HG02885 (cell line): ENCODE results near the gene EFNA3.
"Not testable (repeated sequence)": the region's sequence is repeated elsewhere in the genome, so short reads cannot be mapped to it uniquely, and the experiment has no call there.

ENCODE experiments used
- ATAC-seq: cut with Tn5 transposase; IDR thresholded peaks from one replicate; pipeline ENCODE4 v1.9.1; 2021; ENCODE audit warnings: mild to moderate bottlenecking; ENCODE audit not compliant: unreplicated experiment, poor library complexity

EFNA3 gene

GRCh38 chr1:155107309-155108264, 28.9 kb downstream of the EFNA3 start:
- no peak for ATAC-seq

GRCh38 chr1:155108296-155108695, 29.7 kb downstream of the EFNA3 start:
- ATAC-seq, result no peak

DNA sequence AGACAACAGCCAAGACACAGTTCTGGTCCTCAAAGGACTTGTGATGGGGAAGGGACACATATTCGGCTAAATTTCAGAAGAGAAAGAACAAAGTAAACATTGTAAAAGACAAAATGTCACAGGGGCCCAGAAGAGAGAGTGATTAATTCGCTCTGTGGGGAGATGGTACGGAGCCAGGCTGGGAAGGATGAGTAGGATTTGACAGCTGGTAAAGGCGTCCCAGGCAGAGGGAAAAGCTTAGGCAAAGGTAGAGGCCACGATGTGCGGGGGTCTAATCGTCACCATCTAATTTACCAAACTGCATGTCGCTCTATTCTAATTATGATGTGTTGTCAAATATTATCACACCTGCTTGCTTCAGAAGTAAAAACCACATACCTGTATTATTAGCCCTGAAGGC, 31.7 kb downstream of the EFNA3 start:
- no peak for ATAC-seq

GRCh38 chr1:155110826-155111225, 32.2 kb downstream of the EFNA3 start:
- ATAC-seq, result no peak

DNA sequence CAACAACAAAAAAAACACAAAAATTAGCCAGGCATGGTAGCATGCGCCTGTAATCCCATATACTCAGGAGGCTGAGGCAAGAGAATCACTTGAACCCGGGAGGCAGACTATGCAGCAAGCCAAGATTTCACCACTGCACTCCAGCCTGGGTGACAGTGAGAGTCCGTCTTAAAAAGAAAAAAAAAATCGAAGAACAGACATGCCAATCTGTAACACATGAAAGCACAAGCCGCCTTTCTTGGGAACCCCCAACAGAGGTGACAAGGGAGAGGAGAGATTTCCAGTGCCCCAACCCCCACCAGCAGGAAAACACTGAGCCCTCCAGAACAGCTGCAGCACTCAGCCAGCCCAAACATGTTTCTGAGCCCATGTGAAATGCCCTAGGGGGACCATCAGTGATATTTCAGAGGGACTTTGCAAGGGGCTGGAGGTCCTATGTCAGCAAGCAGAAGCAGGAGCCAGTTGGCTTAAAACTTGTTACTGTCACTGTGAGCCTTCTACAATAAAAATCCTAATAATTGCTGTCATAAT, 34.9 kb downstream of the EFNA3 start:
- ATAC-seq, result no peak

- no peak for ATAC-seq
These were observed 37.6 kb downstream of the EFNA3 start for GRCh38 chr1:155116113-155116764.

GRCh38 chr1:155117610-155118009, 39.0 kb downstream of the EFNA3 start:
- ATAC-seq, result no peak

- not testable (repeated sequence) for ATAC-seq
These were observed 39.5 kb downstream of the EFNA3 start for GRCh38 chr1:155118090-155118489.

DNA sequence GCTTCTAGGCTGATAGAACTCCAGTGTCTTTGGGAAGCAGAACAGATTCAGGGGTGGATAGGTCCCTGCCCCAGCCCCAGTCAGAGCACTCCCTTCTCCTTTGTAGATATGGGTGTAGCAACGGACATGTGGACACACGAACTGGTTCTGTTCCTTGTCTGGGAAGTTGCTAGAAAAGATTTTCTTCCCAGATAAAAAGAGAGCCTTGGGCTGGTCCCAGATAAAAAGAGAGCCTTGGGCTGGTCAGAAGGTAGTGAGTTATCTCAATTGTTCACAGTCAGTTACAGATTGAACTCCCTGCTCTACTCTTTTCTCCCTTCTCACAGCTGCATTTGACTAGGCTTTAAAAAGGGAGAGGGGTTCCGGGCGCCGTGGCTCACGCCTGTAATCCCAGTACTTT, 41.6 kb downstream of the EFNA3 start:
- ATAC-seq, result no peak

DNA sequence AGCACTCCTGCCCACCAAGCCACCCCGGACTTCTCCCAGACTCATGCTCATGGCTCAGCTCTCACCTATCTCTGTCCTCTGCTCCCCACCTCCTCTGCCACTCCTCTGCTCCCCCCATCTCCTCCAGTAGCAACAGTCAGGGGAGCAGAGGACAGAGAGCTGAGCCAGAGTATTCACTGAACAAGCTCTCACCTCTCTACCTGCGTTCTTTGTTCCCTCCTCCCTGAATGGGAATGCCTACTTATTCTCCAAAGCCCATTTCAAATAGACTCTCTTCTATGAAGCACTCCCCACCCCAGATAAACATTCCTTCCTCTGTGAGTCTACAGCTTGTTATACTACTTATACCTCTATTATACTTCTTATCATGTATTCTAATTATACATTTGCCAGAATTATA, 42.6 kb downstream of the EFNA3 start:
- no peak for ATAC-seq

- ATAC-seq, result no peak
These were observed 43.7 kb downstream of the EFNA3 start for GRCh38 chr1:155122308-155122707.

GRCh38 chr1:155123801-155124200, 45.2 kb downstream of the EFNA3 start:
- no peak for ATAC-seq

- no peak for ATAC-seq
These were observed 46.1 kb downstream of the EFNA3 start for GRCh38 chr1:155124503-155125463.

DNA sequence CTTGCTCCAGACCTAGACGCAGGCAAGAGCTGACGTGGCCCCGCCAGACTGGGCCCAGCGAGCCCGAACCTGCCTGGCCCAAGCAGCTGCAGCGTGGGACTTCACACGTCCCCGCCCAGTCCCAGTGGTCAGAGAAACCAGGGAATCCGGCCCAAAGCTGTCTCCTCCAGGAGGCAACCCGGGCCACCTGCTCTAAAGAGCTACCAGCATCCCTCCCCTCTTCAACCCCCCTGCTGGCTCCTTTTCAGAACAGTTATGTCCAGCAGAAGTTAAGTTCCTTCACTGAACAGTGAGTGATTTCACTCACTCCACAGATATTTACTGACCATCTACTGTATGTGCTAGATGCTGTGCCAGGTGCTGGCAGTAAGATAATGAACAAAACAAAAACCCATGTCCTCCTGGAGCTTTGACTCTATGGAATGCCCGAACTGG, 46.9 kb downstream of the EFNA3 start:
- no peak for ATAC-seq

DNA sequence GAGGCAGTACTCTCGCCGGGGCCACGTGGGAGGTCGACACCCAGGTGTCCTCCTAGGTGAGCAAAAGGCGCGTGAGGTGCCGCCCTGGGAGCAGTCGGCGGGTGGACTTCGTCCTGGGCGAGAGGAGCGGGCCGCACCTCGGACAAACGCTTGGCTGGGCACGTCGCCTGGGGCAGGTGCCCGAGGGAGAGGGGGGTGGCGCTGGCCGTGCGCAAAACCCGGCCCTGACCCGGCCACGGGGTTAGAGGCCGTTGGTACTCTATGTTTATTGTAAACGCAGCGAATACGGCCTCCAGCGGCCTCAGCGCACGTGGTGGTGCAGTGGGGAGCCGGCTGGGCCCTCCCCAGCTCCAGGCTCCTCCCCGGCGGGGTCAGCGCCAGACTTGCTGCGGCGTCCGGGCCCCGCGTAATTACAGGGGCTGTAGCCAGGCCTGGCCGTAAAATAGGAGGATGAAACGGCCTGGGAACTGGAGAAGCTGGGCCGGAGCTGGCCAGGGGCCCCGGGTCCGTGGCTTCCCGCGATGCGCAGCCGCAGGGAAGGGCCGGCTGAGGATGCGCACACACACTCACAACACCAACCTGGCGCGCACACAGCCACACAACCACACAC, 47.4 kb downstream of the EFNA3 start:
- ATAC-seq, result no peak

- ATAC-seq, result no peak
These were observed 48.0 kb downstream of the EFNA3 start for GRCh38 chr1:155126556-155127104.

- no peak for ATAC-seq
These were observed 48.7 kb downstream of the EFNA3 start, which contains the start of gene EFNA1 for GRCh38 chr1:155127105-155127966. TSS of gene EFNA1 (plus strand) at chr1:155127876. CDS start at chr1:155127978, 102 bp downstream.

DNA sequence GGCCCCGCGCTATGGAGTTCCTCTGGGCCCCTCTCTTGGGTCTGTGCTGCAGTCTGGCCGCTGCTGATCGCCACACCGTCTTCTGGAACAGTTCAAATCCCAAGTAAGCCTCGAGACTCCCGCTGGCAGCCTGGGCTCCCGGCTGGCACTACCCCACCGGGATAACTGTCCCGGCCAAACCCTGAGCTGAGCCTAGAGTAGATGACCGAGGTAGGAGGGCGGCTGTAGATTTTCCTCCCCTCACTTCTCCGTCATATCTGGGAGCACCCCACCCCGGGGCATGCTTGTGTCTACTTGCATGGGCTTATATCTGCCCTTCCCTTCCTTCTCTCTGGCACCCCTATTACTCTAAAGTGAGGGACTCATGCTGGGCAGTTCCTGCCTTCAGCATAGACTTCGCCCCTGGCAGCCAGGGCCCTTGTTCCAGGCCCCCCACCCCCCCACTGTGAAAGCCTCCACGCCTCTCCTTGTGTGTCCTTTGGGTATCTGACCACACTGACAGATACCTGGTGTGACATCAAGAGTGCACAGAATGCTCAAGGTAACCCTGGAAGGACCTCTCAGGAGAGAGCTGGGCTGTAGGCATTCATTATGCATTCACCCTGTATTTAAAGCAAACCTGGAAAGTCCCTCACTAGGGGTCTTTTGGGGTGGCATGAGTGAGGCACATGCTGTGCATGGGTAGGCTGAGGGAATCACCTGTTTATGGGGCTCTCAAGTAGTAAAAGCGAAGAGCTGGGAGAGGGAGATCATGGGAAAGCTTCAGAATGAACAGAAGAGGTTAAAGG, 49.5 kb downstream of the EFNA3 start:
- no peak for ATAC-seq
